Spleen (tissue), 11 donors: ENCODE measurements around the gene DDIT4. TPM values are rescaled to one million over a fixed set of nuclear protein-coding genes. Genes with fewer than 3 reads are reported as not detected.
"Not testable (repeated sequence)": the region's sequence is repeated elsewhere in the genome, so short reads cannot be mapped to it uniquely, and the experiment has no call there.

Source experiments
- DNase-seq: peaks from one replicate; pipeline ENCODE4 v3.0.0-alpha.2; 2020
- H3K27ac ChIP-seq, 8 donors: fragments of 200-600 bp; sonication (generic) in 7 of 8; 1 replicate in 4 of 8; 2 replicates in 4 of 8; pipeline versions ENCODE4 v1.5.0 to v1.8.0; 2016 to 2021; ENCODE audit warnings: inconsistent platforms in 4 of 8, mild to moderate bottlenecking in 4 of 8, moderate library complexity in 1 of 8
- H3K27me3 ChIP-seq, 7 donors: fragments of 200-600 bp; sonication (generic) in 6 of 7; replicated peaks in 1 of 7; 1 replicate in 4 of 7; 2 replicates in 3 of 7; pipeline versions ENCODE4 v1.5.0 to v1.8.0; 2016 to 2021; ENCODE audit warnings: inconsistent platforms in 3 of 7, mild to moderate bottlenecking in 1 of 7
- H3K36me3 ChIP-seq, 6 donors: fragments of 200-600 bp; sonication (generic) in 5 of 6; 1 replicate in 4 of 6; 2 replicates in 2 of 6; pipeline versions ENCODE4 v1.5.0 to v1.8.0; 2016 to 2021; ENCODE audit warnings: inconsistent platforms in 2 of 6
- H3K4me1 ChIP-seq, 6 donors: fragments of 200-600 bp; sonication (generic) in 5 of 6; 1 replicate in 3 of 6; 2 replicates in 3 of 6; pipeline versions ENCODE4 v1.5.0 to v1.8.0; 2016 to 2021; ENCODE audit warnings: inconsistent platforms in 3 of 6
- H3K4me3 ChIP-seq, 8 donors: fragments of 200-600 bp; sonication (generic) in 7 of 8; 1 replicate in 4 of 8; 2 replicates in 4 of 8; pipeline versions ENCODE4 v1.5.0 to v1.8.0; 2016 to 2021; ENCODE audit warnings: inconsistent platforms in 4 of 8, mild to moderate bottlenecking in 4 of 8, moderate library complexity in 2 of 8
- H3K9me3 ChIP-seq, 8 donors: fragments of 200-600 bp; sonication (generic) in 7 of 8; 1 replicate in 4 of 8; 2 replicates in 4 of 8; pipeline versions ENCODE4 v1.5.0 to v1.8.0; 2016 to 2021; ENCODE audit warnings: inconsistent platforms in 4 of 8
- POLR2A ChIP-seq, 3 donors: fragments of 450-650 bp; IDR thresholded peaks; one replicate each; pipeline ENCODE4 v1.5.1; 2017; ENCODE audit warnings: antibody characterized with exemption in 3 of 3, mild to moderate bottlenecking in 1 of 3
- POLR2AphosphoS5 ChIP-seq, 3 donors: sonication (generic); formaldehyde crosslinking; IDR thresholded peaks; one replicate each; pipeline ENCODE4 v1.5.1; 2017; ENCODE audit warnings: antibody characterized with exemption in 3 of 3
- WGBS, 5 donors: extraction: QIAGEN DNeasy Blood & Tissue Kit in 3 of 5; methylation state at CpG; one replicate each; pipeline versions ENCODE4 v1.1.5 to v1.1.7; 2013 to 2018; 5-methylcytosine and 5-hydroxymethylcytosine counted together
- intact Hi-C: fragments of 100-400 bp; cut with DNase I; formaldehyde crosslinking; loops from one replicate; pipeline ENCODE4 v1.15.0; 2023; ENCODE audit warnings: low total_unique reads
- polyA plus RNA-seq, 3 donors: library from polyadenylated mRNA; stranded (reverse); fragments of 200-250 nt; gene quantifications; one replicate each; pipeline ENCODE4 v1.2.1, GENCODE V29; 2013
- total RNA-seq, 7 donors: library from RNA; depleted of rRNA in 3 of 7; stranded (reverse); fragments of >200 nt in 3 of 7; fragmentation: NEBNext Ultra II Directional in 4 of 7; extraction: Animal tissue kit (Norgen Biotek cat#: 25700) in 4 of 7; gene quantifications; one replicate each; pipeline versions ENCODE4 v1.1.0 to v1.2.1, GENCODE V29; 2016 to 2021
- TF ChIP-seq, protein P1 (sequence below), 11 experiments: fragments of 200-600 bp in 7 of 11; fragments of 450-650 bp in 4 of 11; sonication (generic) in 4 of 11; IDR thresholded peaks in 8 of 11; conservative IDR thresholded peaks in 3 of 11; 1 replicate in 7 of 11; 2 replicates in 4 of 11; pipeline versions ENCODE4 v1.4.0 to v1.8.0; 2016 to 2021; ENCODE audit warnings: antibody characterized with exemption in 11 of 11, inconsistent platforms in 4 of 11, mild to moderate bottlenecking in 1 of 11
- donor health status: healthy with polysubstance abuse.
- donor health status: DM: no; HTN: no; CAD: no; lungs with moderate emphysema.
- donor health status: DM: no; HTN: no; CAD: no.
- donor health status: Bipolar disorder and iron deficiency.
- donor health status: healthy.
- donor health status: DM: no; HTN: no; CAD: no.
- donor health status: DM: yes; HTN: yes; CAD: no.

The DDIT4 gene
- total and polyA plus RNA-seq, 10 donors = 99.3 to 308 (median 228) TPM

DNA sequence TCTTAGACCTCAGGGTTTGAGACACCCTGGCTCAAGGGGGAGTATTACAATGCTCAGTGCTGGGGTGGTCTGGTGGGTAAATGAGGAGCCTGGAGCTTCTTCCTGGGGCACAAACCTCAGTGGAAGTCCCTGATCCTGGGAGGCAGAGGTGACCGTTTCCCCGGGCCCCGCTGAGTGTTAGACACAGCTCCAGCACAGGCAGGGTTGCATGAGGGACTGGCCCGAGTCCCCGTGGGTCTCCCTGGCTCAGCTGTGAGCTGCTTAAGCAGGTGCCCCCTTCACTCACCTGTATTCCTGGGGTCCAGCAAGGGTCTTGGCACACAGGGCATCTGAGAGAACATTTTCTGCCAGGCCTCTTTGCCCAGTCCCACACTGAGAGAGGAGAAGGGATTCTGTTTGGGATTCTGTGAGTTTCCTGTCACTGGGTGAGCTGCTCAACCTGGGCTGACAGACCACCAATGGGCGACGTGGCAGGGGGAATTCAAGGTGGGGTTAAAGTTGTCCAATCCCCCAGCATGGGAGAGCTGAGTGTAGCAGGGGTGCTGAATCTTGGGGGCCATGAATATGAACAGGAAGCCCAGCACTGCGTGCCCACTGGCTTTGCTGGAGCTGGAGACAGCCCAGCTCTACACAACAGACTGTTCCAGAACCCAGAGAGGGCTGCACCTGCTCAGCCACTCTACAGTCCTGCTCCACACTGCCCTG, 29.9 kb downstream of the DDIT4 start:
- 82 to 91% (median 89%) methylated on average over 6 to 8 of the region's 8 CpGs for WGBS, 5 donors
- Histone ChIP-seq H3K27ac (peak overlapping the region in 2 of 8 donors; percentile 14 to 30), H3K4me1 (peaks cover 15 to 67% (median 37%) of the 10 kb centered on the region in 6 donors), H3K4me3 (no peak overlapping the region), H3K36me3 (no peaks in the 10 kb centered on the region), H3K27me3 (no peaks in the 10 kb centered on the region), H3K9me3 (no peaks in the 10 kb centered on the region)
- TF ChIP-seq POLR2A (IDR thresholded peaks at IDR 0.05) = no peak
- TF ChIP-seq, protein P1, sequence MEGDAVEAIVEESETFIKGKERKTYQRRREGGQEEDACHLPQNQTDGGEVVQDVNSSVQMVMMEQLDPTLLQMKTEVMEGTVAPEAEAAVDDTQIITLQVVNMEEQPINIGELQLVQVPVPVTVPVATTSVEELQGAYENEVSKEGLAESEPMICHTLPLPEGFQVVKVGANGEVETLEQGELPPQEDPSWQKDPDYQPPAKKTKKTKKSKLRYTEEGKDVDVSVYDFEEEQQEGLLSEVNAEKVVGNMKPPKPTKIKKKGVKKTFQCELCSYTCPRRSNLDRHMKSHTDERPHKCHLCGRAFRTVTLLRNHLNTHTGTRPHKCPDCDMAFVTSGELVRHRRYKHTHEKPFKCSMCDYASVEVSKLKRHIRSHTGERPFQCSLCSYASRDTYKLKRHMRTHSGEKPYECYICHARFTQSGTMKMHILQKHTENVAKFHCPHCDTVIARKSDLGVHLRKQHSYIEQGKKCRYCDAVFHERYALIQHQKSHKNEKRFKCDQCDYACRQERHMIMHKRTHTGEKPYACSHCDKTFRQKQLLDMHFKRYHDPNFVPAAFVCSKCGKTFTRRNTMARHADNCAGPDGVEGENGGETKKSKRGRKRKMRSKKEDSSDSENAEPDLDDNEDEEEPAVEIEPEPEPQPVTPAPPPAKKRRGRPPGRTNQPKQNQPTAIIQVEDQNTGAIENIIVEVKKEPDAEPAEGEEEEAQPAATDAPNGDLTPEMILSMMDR (IDR thresholded peaks at IDR 0.05 in 8 of 11, conservative IDR thresholded peaks at IDR 0.05 in 3 of 11) = no peak
- TF ChIP-seq POLR2AphosphoS5 (IDR thresholded peaks at IDR 0.05) = no peak
- DNase-seq = no peak
- intact Hi-C loops = no loop called here

DNA sequence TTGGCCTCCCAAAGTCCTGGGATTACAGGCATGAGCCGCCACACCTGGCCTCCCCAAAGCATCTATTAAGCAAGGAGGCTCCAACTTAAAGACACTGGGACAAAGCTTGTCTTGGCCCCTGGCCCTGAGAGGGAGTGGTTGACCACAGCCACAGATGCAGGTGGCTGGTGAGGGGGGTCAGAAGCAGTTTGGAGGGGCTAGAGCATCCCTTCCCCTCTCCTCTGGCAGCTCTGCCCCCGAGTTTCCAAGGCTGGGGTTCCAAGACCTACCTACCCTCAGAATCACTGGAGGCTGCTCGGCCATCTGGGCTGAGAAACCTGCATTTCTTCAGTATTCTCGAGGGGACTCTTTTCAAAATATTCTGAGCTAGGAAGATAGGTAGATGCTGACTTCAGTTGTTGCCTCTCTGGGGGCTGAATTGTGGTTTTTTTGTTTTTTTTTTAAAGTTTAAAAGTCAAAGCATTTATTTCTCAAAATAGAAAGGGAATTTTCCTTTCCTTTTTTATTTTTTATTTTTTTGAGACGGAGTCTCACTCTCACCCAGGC, 32.6 kb downstream of the DDIT4 start:
- Histone ChIP-seq H3K36me3 (no peaks in the 10 kb centered on the region), H3K27ac (peak overlapping the region; percentile 22 to 70 (median 56)), H3K4me1 (peaks cover 36 to 85% (median 59%) of the 10 kb centered on the region in 6 donors), H3K4me3 (no peak overlapping the region), H3K9me3 (no peaks in the 10 kb centered on the region), H3K27me3 (no peaks in the 10 kb centered on the region)
- 51 to 65% (median 59%) methylated on average over 5 of the region's 5 CpGs for WGBS, 5 donors
- intact Hi-C loops = no loop called here
- peak; percentile 58 for DNase-seq
- TF ChIP-seq, protein P1 (IDR thresholded peaks at IDR 0.05 in 8 of 11, conservative IDR thresholded peaks at IDR 0.05 in 3 of 11) = no peak
- TF ChIP-seq POLR2AphosphoS5 (IDR thresholded peaks at IDR 0.05) (no peak), POLR2A (IDR thresholded peaks at IDR 0.05) (no peak)

DNA sequence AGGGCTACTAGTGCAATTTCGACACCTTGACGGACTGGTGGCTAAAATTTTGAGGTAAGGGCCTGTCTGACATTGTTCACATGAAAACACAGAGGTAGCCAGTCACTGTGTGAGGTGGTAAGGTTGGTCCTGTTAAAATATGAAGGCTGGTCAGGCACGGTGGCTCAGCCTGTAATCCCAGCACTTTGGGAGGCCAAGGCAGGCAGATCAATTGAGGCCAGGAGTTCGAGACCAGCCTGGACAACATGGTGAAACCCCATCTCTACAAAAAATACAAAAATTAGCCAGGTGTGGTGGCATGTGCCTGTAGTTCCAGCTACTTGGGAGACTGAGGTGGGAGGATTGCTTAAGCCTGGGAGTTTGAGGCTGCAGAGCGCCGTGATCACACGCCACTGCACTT, 34.0 kb downstream of the DDIT4 start:
- H3K4me3 ChIP-seq, H3K36me3 ChIP-seq, H3K27me3 ChIP-seq, H3K9me3 ChIP-seq, intact Hi-C loops, DNase-seq: not testable (repeated sequence)
- H3K27ac ChIP-seq = peak overlapping the region in 7 of 8 donors; percentile 8 to 74 (median 60)
- 90 to 95% (median 94%) methylated on average over 7 of the region's 7 CpGs for WGBS, 5 donors
- H3K4me1 ChIP-seq = peaks cover 36 to 92% (median 66%) of the 10 kb centered on the region in 6 donors

DNA sequence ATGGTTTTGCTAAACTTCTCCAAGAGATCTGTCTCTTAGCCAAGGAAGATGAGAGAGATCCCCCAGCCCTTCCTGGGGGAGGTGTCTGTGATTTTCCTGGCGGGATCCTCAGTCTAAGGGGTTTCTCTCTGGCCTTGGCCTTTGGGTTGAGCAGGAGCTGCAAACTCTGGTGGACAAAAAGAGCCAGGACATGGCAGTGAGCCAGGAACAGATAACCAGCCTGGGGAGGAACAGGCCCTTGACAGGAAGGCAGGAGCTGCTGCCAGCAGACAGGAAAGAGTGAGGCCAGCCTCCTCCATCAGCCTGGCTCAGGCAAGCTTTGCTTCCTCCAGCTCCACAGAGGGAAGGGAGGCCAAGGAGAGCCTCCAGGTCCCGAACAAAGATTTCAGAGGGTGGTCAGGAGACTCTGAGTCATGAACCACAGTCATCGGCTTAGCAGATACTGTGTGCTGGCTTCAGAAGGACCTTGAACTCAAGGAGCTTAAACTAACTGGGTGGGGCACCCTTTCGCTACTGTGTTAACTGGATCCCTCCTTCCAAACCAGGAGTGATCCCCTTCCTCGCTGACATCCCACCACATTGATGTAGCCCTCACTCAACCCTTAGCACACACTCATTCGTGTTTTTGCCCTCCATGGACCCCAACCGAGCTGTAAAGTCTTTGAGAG, 34.7 kb downstream of the DDIT4 start:
- Histone ChIP-seq H3K36me3 (no peaks in the 10 kb centered on the region), H3K27me3 (no peaks in the 10 kb centered on the region), H3K27ac (peak overlapping the region; percentile 8 to 74 (median 60)), H3K9me3 (no peaks in the 10 kb centered on the region), H3K4me1 (peaks cover 36 to 88% (median 66%) of the 10 kb centered on the region in 6 donors), H3K4me3 (no peak overlapping the region)
- peak; percentile 81 for DNase-seq
- TF ChIP-seq POLR2A (IDR thresholded peaks at IDR 0.05) (no peak), POLR2AphosphoS5 (IDR thresholded peaks at IDR 0.05) (peak in 2 of 3 donors; percentile 80 to 85)
- TF ChIP-seq, protein P1 (IDR thresholded peaks at IDR 0.05 in 8 of 11, conservative IDR thresholded peaks at IDR 0.05 in 3 of 11) = peak in 2 of 11 experiments; percentile 16 to 26
- intact Hi-C loops = no loop called here
- WGBS, 5 donors = 51 to 70% (median 57%) methylated on average over 7 of the region's 7 CpGs
